Keratinocyte (primary cell): Measurements from ENCODE around the gene ARRDC1. TPM values are rescaled to one million over a fixed set of nuclear protein-coding genes. Genes with fewer than 3 reads are reported as not detected.

Source experiments
- DNase-seq: peaks from one replicate; pipeline ENCODE4 v3.0.0-alpha.2; 2011; ENCODE audit warnings: low read depth, missing footprints, low spot score
- FAIRE-seq: peaks from 2 replicates; lab custom pipeline; 2011; peaks lifted over from hg19 to GRCh38; lab: Jason Lieb, UNC
- H2AFZ ChIP-seq: 2 replicates; pipeline ENCODE4 v1.6.0; 2012; ENCODE audit warnings: low read length, control low read depth, inconsistent platforms; ENCODE audit not compliant: control insufficient read depth
- H3K27ac ChIP-seq: 2 replicates; pipeline ENCODE4 v1.5.1; 2011; ENCODE audit warnings: low read length; ENCODE audit not compliant: control insufficient read depth, insufficient read depth
- H3K27me3 ChIP-seq: 3 replicates; pipeline ENCODE4 v1.6.0; 2011; ENCODE audit warnings: low read length; ENCODE audit not compliant: control insufficient read depth, insufficient read depth; ENCODE audit errors: extremely low read depth
- H3K36me3 ChIP-seq, 2 experiments: 2 replicates in 1 of 2; 3 replicates in 1 of 2; pipeline ENCODE4 v1.5.1; 2011; ENCODE audit warnings: low read length in 2 of 2, mild to moderate bottlenecking in 1 of 2; ENCODE audit not compliant: control insufficient read depth in 2 of 2, insufficient read depth in 2 of 2; ENCODE audit errors: extremely low read depth in 1 of 2
- H3K4me1 ChIP-seq: 3 replicates; pipeline ENCODE4 v1.5.1; 2011; ENCODE audit warnings: low read length; ENCODE audit not compliant: control insufficient read depth, insufficient read depth; ENCODE audit errors: extremely low read depth
- H3K4me2 ChIP-seq: 3 replicates; pipeline ENCODE4 v1.6.0; 2011; ENCODE audit warnings: low read depth, low read length; ENCODE audit not compliant: control insufficient read depth, insufficient read depth; ENCODE audit errors: extremely low read depth
- H3K4me3 ChIP-seq, 3 experiments: fragments of 200-600 bp in 1 of 3; sonication (generic) in 1 of 3; 2 replicates in 2 of 3; 3 replicates in 1 of 3; pipeline ENCODE4 v1.5.1; 2011 to 2016; ENCODE audit warnings: low read length in 3 of 3, mild to moderate bottlenecking in 3 of 3, control low read depth in 2 of 3, inconsistent platforms in 1 of 3, low read depth in 1 of 3, mixed read lengths in 1 of 3, mixed run types in 1 of 3, moderate library complexity in 1 of 3; ENCODE audit not compliant: control insufficient read depth in 2 of 3, insufficient read depth in 2 of 3; ENCODE audit errors: extremely low read depth in 1 of 3
- H3K79me2 ChIP-seq: 2 replicates; pipeline ENCODE4 v1.6.0; 2012; ENCODE audit warnings: low read length; ENCODE audit not compliant: control insufficient read depth, insufficient read depth
- H3K9ac ChIP-seq: 3 replicates; pipeline ENCODE4 v1.6.0; 2011; ENCODE audit warnings: low read length; ENCODE audit not compliant: control insufficient read depth, insufficient read depth; ENCODE audit errors: extremely low read depth
- H3K9me1 ChIP-seq: 3 replicates; pipeline ENCODE4 v1.6.0; 2011; ENCODE audit warnings: low read length; ENCODE audit not compliant: control insufficient read depth, insufficient read depth; ENCODE audit errors: extremely low read depth
- H3K9me3 ChIP-seq: 2 replicates; pipeline ENCODE4 v1.5.1; 2012; ENCODE audit warnings: low read depth, low read length; ENCODE audit not compliant: control insufficient read depth
- H4K20me1 ChIP-seq: 3 replicates; pipeline ENCODE4 v1.6.0; 2011; ENCODE audit warnings: low read length; ENCODE audit not compliant: control insufficient read depth, insufficient read depth; ENCODE audit errors: extremely low read depth
- EZH2 ChIP-seq: IDR thresholded peaks from one replicate; pipeline ENCODE4 v1.6.1; 2012; ENCODE audit warnings: inconsistent platforms, mild to moderate bottlenecking, low read length, moderate library complexity
- dilution Hi-C: fragments of 300-500 bp; cut with MboI; formaldehyde crosslinking; loops from one replicate; pipeline ENCODE4 v1.7.0; 2020; ENCODE audit warnings: low sequenced_read_pairs; ENCODE audit not compliant: extremely low pct_ligation_motif_present
- polyA plus RNA-seq, 5 experiments: library from polyadenylated mRNA; depleted of rRNA in 3 of 5; stranded (reverse) in 3 of 5; stranded (forward) in 1 of 5; unstranded in 1 of 5; fragments of >200 nt; gene quantifications; 1 replicate in 1 of 5; 2 replicates in 3 of 5; 3 replicates in 1 of 5; pipeline versions ENCODE4 v1.2.1 to v1.2.3, GENCODE V29; 2011 to 2012; ENCODE audit warnings: missing spikeins in 2 of 5, low read depth in 1 of 5, low replicate concordance in 1 of 5
- TF ChIP-seq, protein P1 (sequence below), 3 experiments: IDR thresholded peaks in 1 of 3; conservative IDR thresholded peaks in 1 of 3; optimal IDR thresholded peaks in 1 of 3; 2 replicates in 2 of 3; 3 replicates in 1 of 3; pipeline versions ENCODE3 to v1.5.1; 2011; ENCODE audit warnings: low read length in 3 of 3, mild to moderate bottlenecking in 3 of 3, moderate library complexity in 2 of 3, control low read depth in 1 of 3, inconsistent platforms in 1 of 3; ENCODE audit not compliant: insufficient read depth in 2 of 3; ENCODE audit errors: extremely low read depth in 1 of 3

Gene ARRDC1
- polyA plus RNA-seq, 1 donor (not counting 4 experiments of a cell fraction or from before 2014, with no cell fraction given) = 94.7 TPM

- no peak for FAIRE-seq
- H3K27ac ChIP-seq = peak overlapping the region; percentile 100
- dilution Hi-C loops = no loop called here
- H3K4me2 ChIP-seq = peak overlapping the region; percentile 25
- TF ChIP-seq, protein P1, sequence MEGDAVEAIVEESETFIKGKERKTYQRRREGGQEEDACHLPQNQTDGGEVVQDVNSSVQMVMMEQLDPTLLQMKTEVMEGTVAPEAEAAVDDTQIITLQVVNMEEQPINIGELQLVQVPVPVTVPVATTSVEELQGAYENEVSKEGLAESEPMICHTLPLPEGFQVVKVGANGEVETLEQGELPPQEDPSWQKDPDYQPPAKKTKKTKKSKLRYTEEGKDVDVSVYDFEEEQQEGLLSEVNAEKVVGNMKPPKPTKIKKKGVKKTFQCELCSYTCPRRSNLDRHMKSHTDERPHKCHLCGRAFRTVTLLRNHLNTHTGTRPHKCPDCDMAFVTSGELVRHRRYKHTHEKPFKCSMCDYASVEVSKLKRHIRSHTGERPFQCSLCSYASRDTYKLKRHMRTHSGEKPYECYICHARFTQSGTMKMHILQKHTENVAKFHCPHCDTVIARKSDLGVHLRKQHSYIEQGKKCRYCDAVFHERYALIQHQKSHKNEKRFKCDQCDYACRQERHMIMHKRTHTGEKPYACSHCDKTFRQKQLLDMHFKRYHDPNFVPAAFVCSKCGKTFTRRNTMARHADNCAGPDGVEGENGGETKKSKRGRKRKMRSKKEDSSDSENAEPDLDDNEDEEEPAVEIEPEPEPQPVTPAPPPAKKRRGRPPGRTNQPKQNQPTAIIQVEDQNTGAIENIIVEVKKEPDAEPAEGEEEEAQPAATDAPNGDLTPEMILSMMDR (optimal IDR thresholded peaks at IDR 0.05 in 1 of 3, IDR thresholded peaks at IDR 0.05 in 1 of 3, conservative IDR thresholded peaks at IDR 0.05 in 1 of 3; ENCODE audit: extremely low read depth in 1 of 3, insufficient read depth in 2 of 3, low read length in 3 of 3) = no peak
- no peak for TF ChIP-seq EZH2
- peaks cover 73% of the 10 kb centered on the region for H3K79me2 ChIP-seq
- no peaks in the 10 kb centered on the region for H4K20me1 ChIP-seq
- no peaks in the 10 kb centered on the region for H3K27me3 ChIP-seq
- peak overlapping the region; percentile 96 for H3K9ac ChIP-seq
- H3K4me1 ChIP-seq = peaks cover 42% of the 10 kb centered on the region
- no peak for DNase-seq
- no peak overlapping the region for H3K4me3 ChIP-seq
- H3K9me1 ChIP-seq = no peaks in the 10 kb centered on the region
- no peak overlapping the region for H2AFZ ChIP-seq
- H3K9me3 ChIP-seq = no peaks in the 10 kb centered on the region
- H3K36me3 ChIP-seq = peaks cover 12 to 23% of the 10 kb centered on the region in 2 experiments
Measured at GRCh38 chr9:137610944-137611343, 5.5 kb downstream of the ARRDC1 start.

DNA sequence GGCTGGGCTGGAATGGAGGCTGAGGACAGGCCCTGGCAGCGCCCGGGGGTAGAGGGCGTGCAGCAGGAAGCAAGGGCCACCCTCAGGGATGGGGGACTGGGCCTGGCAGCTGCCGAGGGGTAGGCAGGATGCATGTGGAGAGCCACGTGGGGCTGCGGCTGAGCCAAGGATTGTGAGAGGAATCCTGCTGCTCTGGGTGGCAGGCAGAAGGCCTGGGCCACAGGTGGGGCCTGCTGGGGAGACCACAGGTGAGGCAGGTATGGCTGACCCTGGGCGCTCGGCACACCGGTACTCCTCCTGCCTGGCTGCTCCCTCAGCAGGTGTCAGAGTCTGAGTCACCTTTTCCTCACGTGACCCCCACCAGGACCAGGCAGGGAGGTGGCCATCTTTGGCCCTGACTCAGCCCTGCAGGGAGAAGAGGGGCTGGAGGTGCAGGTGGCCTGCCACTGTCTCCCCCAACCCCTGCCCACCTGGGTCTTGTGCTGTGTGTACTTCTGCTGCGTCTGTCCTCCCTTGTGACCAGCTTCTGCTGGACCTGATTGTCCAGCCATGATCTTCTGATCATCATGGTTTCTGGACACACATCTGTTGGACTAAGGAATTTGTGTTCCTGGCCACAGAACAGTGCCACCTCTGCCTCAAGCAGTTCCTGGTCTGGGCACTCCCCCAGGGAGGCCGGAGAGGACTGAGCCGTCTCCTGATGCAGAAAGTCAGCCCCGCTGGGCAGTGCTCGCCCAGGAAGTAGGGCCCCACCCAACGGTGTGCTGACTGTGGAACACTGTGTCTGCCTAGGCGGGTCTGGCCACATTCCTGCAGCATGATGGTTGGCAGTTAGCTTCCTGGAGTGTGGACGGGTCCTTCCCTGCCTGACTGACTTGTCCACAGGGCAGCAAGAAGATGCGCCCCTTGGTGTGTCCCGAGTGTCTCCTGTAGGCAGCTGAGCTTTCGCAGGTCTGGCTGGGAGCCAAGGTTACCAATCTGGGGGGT, 6.4 kb downstream of the ARRDC1 start:
- Histone ChIP-seq H3K9ac (peak overlapping the region; percentile 96), H3K79me2 (peaks cover 68% of the 10 kb centered on the region), H3K4me2 (peak overlapping the region; percentile 99), H3K9me3 (no peaks in the 10 kb centered on the region), H2AFZ (peak overlapping the region; percentile 64), H3K27me3 (no peaks in the 10 kb centered on the region), H3K4me3 (peak overlapping the region; percentile 42 to 76 (median 62)), H4K20me1 (no peaks in the 10 kb centered on the region), H3K27ac (peak overlapping the region; percentile 100), H3K36me3 (peaks cover 12 to 23% of the 10 kb centered on the region in 2 experiments), H3K4me1 (peaks cover 42% of the 10 kb centered on the region), H3K9me1 (no peaks in the 10 kb centered on the region)
- TF ChIP-seq, protein P1 (optimal IDR thresholded peaks at IDR 0.05 in 1 of 3, IDR thresholded peaks at IDR 0.05 in 1 of 3, conservative IDR thresholded peaks at IDR 0.05 in 1 of 3; ENCODE audit: extremely low read depth in 1 of 3, insufficient read depth in 2 of 3, low read length in 3 of 3) = no peak
- dilution Hi-C loops = no loop called here
- FAIRE-seq = peak; percentile 99
- peak; percentile 94 for DNase-seq
